K562 (cell line): ENCODE results near the gene PAXIP1. TPM values are rescaled to one million over a fixed set of nuclear protein-coding genes. Genes with fewer than 3 reads are reported as not detected.

Experiments used
- ARID1B ChIP-seq: fragments of 450-650 bp; IDR thresholded peaks from 2 replicates; pipeline ENCODE4 v1.6.1; 2016; ENCODE audit warnings: antibody characterized with exemption, mild to moderate bottlenecking, inconsistent platforms
- BRF1 ChIP-seq: IDR thresholded peaks from 3 replicates; pipeline ENCODE4 v1.6.1; 2011; ENCODE audit warnings: borderline replicate concordance, mild to moderate bottlenecking; ENCODE audit not compliant: insufficient read length; ENCODE audit errors: extremely low read depth
- CBFA2T2 ChIP-seq: fragments of 450-650 bp; conservative IDR thresholded peaks from 2 replicates; pipeline ENCODE4 v1.6.1; 2017; ENCODE audit warnings: mild to moderate bottlenecking
- CEBPB ChIP-seq: fragments of 450-650 bp; IDR thresholded peaks from 2 replicates; pipeline ENCODE4 v1.6.1; 2016; ENCODE audit warnings: missing genetic modification characterization, missing compliant biosample characterization
- CEBPG ChIP-seq, 3 experiments: fragments of 200-800 bp in 1 of 3; sonication (Bioruptor generic) in 1 of 3; sonication (generic) in 1 of 3; formaldehyde crosslinking in 1 of 3; IDR thresholded peaks in 2 of 3; conservative IDR thresholded peaks in 1 of 3; 2 replicates each; pipeline versions ENCODE4 v1.6.1 to v1.8.0; 2016 to 2022; ENCODE audit warnings: missing compliant biosample characterization in 2 of 3, missing genetic modification characterization in 2 of 3, mild to moderate bottlenecking in 1 of 3, missing genetic modification reagents in 1 of 3
- E2F1 ChIP-seq: sonication (generic); formaldehyde crosslinking; IDR thresholded peaks from 2 replicates; pipeline ENCODE4 v1.8.1; 2023; ENCODE audit warnings: mild to moderate bottlenecking, missing genetic modification reagents, moderate library complexity
- E2F6 ChIP-seq, 2 experiments: IDR thresholded peaks; 2 replicates each; pipeline ENCODE4 v1.6.1; 2011; ENCODE audit warnings: borderline replicate concordance in 1 of 2, control low read depth in 1 of 2, low read depth in 1 of 2, low read length in 1 of 2, mild to moderate bottlenecking in 1 of 2, mixed read lengths in 1 of 2, moderate library complexity in 1 of 2; ENCODE audit not compliant: insufficient read depth in 1 of 2, insufficient read length in 1 of 2, poor library complexity in 1 of 2, severe bottlenecking in 1 of 2; ENCODE audit errors: extremely low read depth in 1 of 2
- FUS ChIP-seq: fragments of 200-400 bp; formaldehyde crosslinking; optimal IDR thresholded peaks from 2 replicates; pipeline ENCODE3; 2017; ENCODE audit warnings: low read depth, low read length
- GABPB1 ChIP-seq: sonication (generic); formaldehyde crosslinking; IDR thresholded peaks from 2 replicates; pipeline ENCODE4 v1.8.0; 2022; ENCODE audit warnings: mild to moderate bottlenecking, missing genetic modification reagents
- HSF4 ChIP-seq: fragments of 250-450 bp; sonication (Bioruptor Pico); IDR thresholded peaks from 2 replicates; pipeline ENCODE4 v2.1.2; 2022; ENCODE audit warnings: mild to moderate bottlenecking, moderate library complexity, borderline replicate concordance
- MCM2 ChIP-seq: fragments of 450-650 bp; IDR thresholded peaks from 2 replicates; pipeline ENCODE4 v1.6.1; 2017; ENCODE audit warnings: low read depth, mild to moderate bottlenecking
- RFX1 ChIP-seq: fragments of 450-650 bp; IDR thresholded peaks from 2 replicates; pipeline ENCODE4 v1.6.1; 2016; ENCODE audit warnings: mild to moderate bottlenecking, moderate library complexity
- TAF15 ChIP-seq: fragments of 200-400 bp; formaldehyde crosslinking; IDR thresholded peaks from 2 replicates; pipeline ENCODE4 v1.6.1; 2017; ENCODE audit warnings: mild to moderate bottlenecking, low read depth, low read length, moderate library complexity
- TFAP4 ChIP-seq: sonication (generic); formaldehyde crosslinking; IDR thresholded peaks from 2 replicates; pipeline ENCODE4 v1.8.0; 2022; ENCODE audit warnings: missing genetic modification reagents, mild to moderate bottlenecking, moderate library complexity, borderline replicate concordance
- TFE3 ChIP-seq: fragments of 450-650 bp; formaldehyde crosslinking; IDR thresholded peaks from 2 replicates; pipeline ENCODE4 v1.4.0; 2020; ENCODE audit warnings: mild to moderate bottlenecking, mixed read lengths
- XRCC5 ChIP-seq: fragments of 200-400 bp; formaldehyde crosslinking; IDR thresholded peaks from 2 replicates; pipeline ENCODE4 v1.6.1; 2017; ENCODE audit warnings: low read depth, mild to moderate bottlenecking, low read length
- ZNF398 ChIP-seq: fragments of 250-450 bp; sonication (Bioruptor Pico); IDR thresholded peaks from 2 replicates; pipeline ENCODE4 v1.8.0; 2021; ENCODE audit warnings: moderate library complexity, mild to moderate bottlenecking, inconsistent platforms
- ZNF76 ChIP-seq: fragments of 250-450 bp; sonication (Bioruptor Pico); IDR thresholded peaks from 2 replicates; pipeline ENCODE4 v1.4.0; 2020; ENCODE audit warnings: mild to moderate bottlenecking, moderate library complexity, borderline replicate concordance
- polyA plus RNA-seq, 8 experiments: library from polyadenylated mRNA; depleted of rRNA in 4 of 8; stranded (reverse) in 5 of 8; unstranded in 3 of 8; fragments of >200 nt; fragmentation: Nextera tagmentation in 2 of 8; fragmentation: Illumina TruSeq in 1 of 8; extraction: Ambion mirVana in 2 of 8; extraction: Trizol in 1 of 8; gene quantifications; 2 replicates each; pipeline versions ENCODE4 v1.2.1 to v1.2.3, GENCODE V29; 2011 to 2014; ENCODE audit warnings: inconsistent platforms in 1 of 8, missing spikeins in 1 of 8
- total RNA-seq, 7 experiments: library from RNA; depleted of rRNA in 6 of 7; stranded (reverse); fragments of >200 nt in 6 of 7; fragmentation: Illumina TruSeq in 2 of 7; extraction: Trizol in 2 of 7; gene quantifications; 2 replicates each; pipeline versions ENCODE4 v1.2.1 to v1.2.3, GENCODE V29; 2011 to 2021; ENCODE audit warnings: low replicate concordance in 1 of 7

Gene PAXIP1
- total and polyA plus RNA-seq, 9 of the 15 experiments (the other 6 are each of a cell fraction or from before 2014, with no cell fraction given), result 9.7 to 37.9 (median 28.4) TPM

GRCh38 chr7:154913638-154914307 is 89.2 kb downstream of the PAXIP1 start (continued):
- no peak for TF ChIP-seq MCM2
- TF ChIP-seq HSF4 (CRISPR knock-in tag), result no peak
- TF ChIP-seq TFE3, result no peak
- no peak for TF ChIP-seq ARID1B
- TF ChIP-seq TFAP4, result peak; percentile 25; the same call in 1 of the 2 replicates
- no peak for TF ChIP-seq RFX1
- peak in 1 of 2 experiments; percentile 34 for TF ChIP-seq E2F6 (IDR thresholded peaks at IDR 0.05; ENCODE audit: borderline replicate concordance in 1 of 2, extremely low read depth in 1 of 2, insufficient read depth in 1 of 2, insufficient read length in 1 of 2, low read depth in 1 of 2, low read length in 1 of 2, poor library complexity in 1 of 2, severe bottlenecking in 1 of 2)
- TF ChIP-seq ZNF76 (CRISPR knock-in tag), result no peak
- TF ChIP-seq CEBPG (CRISPR knock-in tag; IDR thresholded peaks at IDR 0.05), result no peak
- no peak for TF ChIP-seq CEBPG (tag; conservative IDR thresholded peaks at IDR 0.05 in 1 of 2, IDR thresholded peaks at IDR 0.05 in 1 of 2)
- no peak for TF ChIP-seq GABPB1 (CRISPR knock-in tag)
- TF ChIP-seq CBFA2T2, result no peak
- TF ChIP-seq TAF15, result no peak
- no peak for TF ChIP-seq CEBPB (tag)
- no peak for TF ChIP-seq BRF1
- TF ChIP-seq E2F1 (CRISPR knock-in tag), result peak; percentile 66; the same call in 1 of the 2 replicates
- no peak for TF ChIP-seq FUS
- TF ChIP-seq XRCC5, result peak; percentile 77
- TF ChIP-seq ZNF398 (CRISPR knock-in tag), result no peak
